Lower leg skin (tissue), 3 donors: ENCODE data around the gene ZNF2.

Experiments
- POLR2A ChIP-seq, 2 donors: fragments of 450-650 bp; IDR thresholded peaks; one replicate each; pipeline ENCODE4 v1.6.1; 2016 to 2017; ENCODE audit warnings: antibody characterized with exemption in 2 of 2, mild to moderate bottlenecking in 1 of 2, moderate library complexity in 1 of 2
- TF ChIP-seq, protein P1 (sequence below), 3 donors: fragments of 450-650 bp; IDR thresholded peaks; one replicate each; pipeline ENCODE4 v1.5.1; 2016; ENCODE audit warnings: antibody characterized with exemption in 3 of 3, mild to moderate bottlenecking in 3 of 3, moderate library complexity in 2 of 3

- TF ChIP-seq, protein P1, sequence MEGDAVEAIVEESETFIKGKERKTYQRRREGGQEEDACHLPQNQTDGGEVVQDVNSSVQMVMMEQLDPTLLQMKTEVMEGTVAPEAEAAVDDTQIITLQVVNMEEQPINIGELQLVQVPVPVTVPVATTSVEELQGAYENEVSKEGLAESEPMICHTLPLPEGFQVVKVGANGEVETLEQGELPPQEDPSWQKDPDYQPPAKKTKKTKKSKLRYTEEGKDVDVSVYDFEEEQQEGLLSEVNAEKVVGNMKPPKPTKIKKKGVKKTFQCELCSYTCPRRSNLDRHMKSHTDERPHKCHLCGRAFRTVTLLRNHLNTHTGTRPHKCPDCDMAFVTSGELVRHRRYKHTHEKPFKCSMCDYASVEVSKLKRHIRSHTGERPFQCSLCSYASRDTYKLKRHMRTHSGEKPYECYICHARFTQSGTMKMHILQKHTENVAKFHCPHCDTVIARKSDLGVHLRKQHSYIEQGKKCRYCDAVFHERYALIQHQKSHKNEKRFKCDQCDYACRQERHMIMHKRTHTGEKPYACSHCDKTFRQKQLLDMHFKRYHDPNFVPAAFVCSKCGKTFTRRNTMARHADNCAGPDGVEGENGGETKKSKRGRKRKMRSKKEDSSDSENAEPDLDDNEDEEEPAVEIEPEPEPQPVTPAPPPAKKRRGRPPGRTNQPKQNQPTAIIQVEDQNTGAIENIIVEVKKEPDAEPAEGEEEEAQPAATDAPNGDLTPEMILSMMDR (IDR thresholded peaks at IDR 0.05): no peak
- no peak for TF ChIP-seq POLR2A (IDR thresholded peaks at IDR 0.05)
Measured at GRCh38 chr2:95166065-95166763, 605 bp downstream of the ZNF2 start.
